Frontal cortex (tissue), 4 donors: Measurements from ENCODE around the gene COL4A6. TPM values are rescaled to one million over a fixed set of nuclear protein-coding genes. Genes with fewer than 3 reads are reported as not detected.

Experiments
- DNase-seq, 2 donors: peaks; one replicate each; pipeline ENCODE4 v3.0.0; 2012; ENCODE audit warnings: low spot score in 2 of 2
- FAIRE-seq: peaks from 2 replicates; lab custom pipeline; 2012; peaks lifted over from hg19 to GRCh38; lab: Jason Lieb, UNC
- total RNA-seq: library from RNA; depleted of rRNA; stranded (reverse); fragments of >200 nt; gene quantifications from one replicate; pipeline ENCODE4 v1.2.3, GENCODE V29; 2014
- donor health status: control.
- donor health status: control.
- donor health status: control.

The COL4A6 gene
- total RNA-seq, 1 donor from 2014 or later, result 2.0 TPM

DNA sequence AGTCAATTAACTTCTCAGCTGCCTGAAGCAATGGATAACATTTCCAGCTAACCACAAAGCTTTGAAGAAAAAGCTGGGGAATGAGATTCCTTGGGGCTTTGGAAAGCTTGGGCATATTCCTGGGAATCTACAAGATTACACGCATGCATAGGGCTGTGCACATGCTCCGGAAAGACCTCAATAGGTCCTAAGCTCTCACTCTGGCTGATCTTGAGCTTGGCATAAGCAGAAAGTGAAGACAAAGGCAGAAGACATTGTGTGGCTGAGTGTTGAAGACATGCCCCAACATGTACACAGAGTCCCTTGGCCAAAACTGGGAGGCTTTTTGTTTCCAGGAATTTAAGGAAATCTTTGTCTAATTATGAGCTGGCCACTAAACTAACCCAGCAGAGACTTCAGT, 315.5 kb downstream of the COL4A6 start:
- FAIRE-seq (no peak), DNase-seq (no peak)

DNA sequence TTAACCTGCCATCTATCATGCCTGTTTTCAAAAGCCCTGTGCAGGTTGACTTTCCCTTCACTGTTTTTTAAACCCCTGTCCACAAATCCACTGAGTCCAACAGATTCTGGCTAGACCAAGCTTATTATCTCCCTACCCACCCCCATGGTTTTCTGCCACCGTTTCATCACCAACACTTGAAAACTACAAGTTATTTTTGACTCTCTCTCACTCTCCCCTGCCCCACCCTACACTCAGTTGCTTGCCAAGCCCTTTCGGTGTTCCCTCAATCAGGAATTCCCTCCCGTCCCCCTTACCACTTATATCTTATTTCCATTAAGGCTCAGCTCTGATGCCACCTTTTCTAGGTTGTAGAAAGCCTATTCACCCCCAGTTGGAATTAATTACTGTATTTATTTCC, 316.9 kb downstream of the COL4A6 start:
- FAIRE-seq, result no peak

DNA sequence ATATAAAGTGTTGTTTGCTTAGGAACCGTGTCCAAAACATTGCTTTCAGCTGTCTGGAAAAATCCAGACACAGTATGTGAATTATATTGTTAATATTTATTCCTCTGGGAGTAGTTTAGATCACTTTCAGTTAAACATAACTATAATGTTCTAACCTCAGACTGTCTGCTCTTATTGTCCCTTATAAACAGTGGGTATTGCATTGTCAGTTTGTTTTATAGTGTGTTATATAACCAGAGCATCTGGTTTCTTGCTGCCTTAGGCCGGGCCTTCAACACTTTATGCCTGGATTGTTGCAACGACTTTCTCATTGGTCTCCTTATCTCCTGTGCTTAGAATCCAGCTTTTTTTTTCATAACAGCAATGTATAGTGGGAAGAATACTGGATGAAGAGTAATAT, 320.2 kb downstream of the COL4A6 start:
- no peak for DNase-seq

More for the DNA sequence above, 316.9 kb downstream of the COL4A6 start:
- no peak for DNase-seq

DNA sequence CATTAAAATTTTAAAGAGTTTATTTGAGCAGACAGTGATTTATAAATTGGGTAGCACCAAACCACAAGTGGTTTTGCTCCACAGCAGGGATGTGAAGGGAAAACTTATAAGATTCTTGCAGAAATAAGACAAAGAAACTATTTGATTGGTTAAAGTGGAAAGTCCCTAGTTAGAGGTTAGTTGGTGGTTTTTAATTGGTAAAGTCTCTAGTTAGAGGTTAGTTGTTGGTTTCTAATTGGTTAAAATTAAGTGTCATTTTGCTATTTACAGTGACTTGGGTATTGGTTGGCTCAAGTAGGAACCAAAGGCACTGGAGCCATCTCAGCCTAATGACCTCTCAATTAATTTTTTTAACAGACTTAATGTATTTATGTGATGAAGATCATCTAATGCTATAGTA, 323.7 kb downstream of the COL4A6 start:
- FAIRE-seq, result no peak

More for the DNA sequence above, 320.2 kb downstream of the COL4A6 start:
- no peak for FAIRE-seq

More for the DNA sequence above, 323.7 kb downstream of the COL4A6 start:
- no peak for DNase-seq

Other genes with a start within 250 kb of the COL4A6 start
- 14.3 TPM for gene COL4A5, start 1.4 kb upstream of the COL4A6 start, total RNA-seq